ENCODE results near the gene AGAP6.
"Not testable (repeated sequence)": the region's sequence is repeated elsewhere in the genome, so short reads cannot be mapped to it uniquely, and the experiment has no call there.

AGAP6 gene
- 1.6 to 2.2 (median 1.7) reads per million in 4 donors for total RNA-seq

DNA sequence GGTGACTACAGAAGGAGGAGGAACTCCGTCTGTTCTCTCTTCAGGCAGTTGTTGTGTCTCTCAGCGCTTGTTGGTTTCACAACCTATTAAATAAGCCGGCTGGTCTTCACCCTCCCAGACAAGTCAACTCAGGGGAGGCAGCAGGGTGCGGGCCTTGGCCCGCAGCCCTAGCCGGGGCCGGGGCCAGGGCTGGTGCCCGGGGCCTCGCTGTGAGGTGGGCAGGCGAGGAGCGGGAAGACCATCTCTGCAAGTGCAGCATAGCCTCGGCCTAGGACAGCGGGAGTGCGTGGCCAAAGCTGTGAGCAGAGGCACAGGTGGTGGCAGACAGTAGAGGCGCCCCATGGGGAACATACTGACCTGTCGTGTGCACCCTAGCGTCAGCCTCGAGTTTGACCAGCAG is at the start of gene AGAP6:
TSS of gene AGAP6 (plus strand) at position 31 of the 400 bp plus-strand sequence. CDS start at position 341, 310 bp downstream.
- DNase-seq: not testable (repeated sequence)

- peak; percentile 63 to 82 (median 75) for DNase-seq
These were observed 46.5 kb upstream of the AGAP6 start, which contains the start of the genes PARG and TIMM23B for GRCh38 chr10:49941447-49942338. TSS of gene PARG (minus strand) at chr10:49942027. CDS start at chr10:49941725, 302 bp downstream. TSS of gene TIMM23B (plus strand) at chr10:49942053. CDS start at chr10:49942195, 142 bp downstream.

GRCh38 chr10:49942339-49942705 is 45.9 kb upstream of the AGAP6 start:
- DNase-seq: not testable (repeated sequence)

- not testable (repeated sequence) for DNase-seq
These were observed 44.6 kb upstream of the AGAP6 start for GRCh38 chr10:49943607-49944006.

- DNase-seq: not testable (repeated sequence)
These were observed 40.1 kb upstream of the AGAP6 start for GRCh38 chr10:49948142-49948541.

- DNase-seq: not testable (repeated sequence)
These were observed 39.5 kb upstream of the AGAP6 start for GRCh38 chr10:49948737-49949136.

DNA sequence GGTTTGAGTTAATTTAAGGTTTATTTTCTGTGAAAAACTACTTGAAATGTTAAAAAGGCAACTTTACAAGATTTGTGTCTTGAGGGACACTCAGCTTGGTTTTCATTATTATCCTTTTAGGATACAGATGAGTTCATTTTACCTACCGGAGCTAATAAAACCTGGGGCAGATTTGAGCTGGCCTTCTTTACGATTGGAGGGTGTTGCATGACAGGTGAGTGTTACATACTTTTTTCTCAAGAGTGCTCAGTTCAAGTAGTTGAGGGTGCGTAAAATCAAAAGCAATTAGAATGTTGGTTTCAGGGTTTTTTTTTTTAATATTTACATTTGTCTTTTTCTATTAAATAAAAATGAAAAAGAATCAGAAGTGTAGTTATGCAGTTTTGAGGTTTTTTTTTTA is 36.2 kb upstream of the AGAP6 start:
- not testable (repeated sequence) for DNase-seq

GRCh38 chr10:49953122-49953521 is 35.1 kb upstream of the AGAP6 start:
- DNase-seq: not testable (repeated sequence)

DNA sequence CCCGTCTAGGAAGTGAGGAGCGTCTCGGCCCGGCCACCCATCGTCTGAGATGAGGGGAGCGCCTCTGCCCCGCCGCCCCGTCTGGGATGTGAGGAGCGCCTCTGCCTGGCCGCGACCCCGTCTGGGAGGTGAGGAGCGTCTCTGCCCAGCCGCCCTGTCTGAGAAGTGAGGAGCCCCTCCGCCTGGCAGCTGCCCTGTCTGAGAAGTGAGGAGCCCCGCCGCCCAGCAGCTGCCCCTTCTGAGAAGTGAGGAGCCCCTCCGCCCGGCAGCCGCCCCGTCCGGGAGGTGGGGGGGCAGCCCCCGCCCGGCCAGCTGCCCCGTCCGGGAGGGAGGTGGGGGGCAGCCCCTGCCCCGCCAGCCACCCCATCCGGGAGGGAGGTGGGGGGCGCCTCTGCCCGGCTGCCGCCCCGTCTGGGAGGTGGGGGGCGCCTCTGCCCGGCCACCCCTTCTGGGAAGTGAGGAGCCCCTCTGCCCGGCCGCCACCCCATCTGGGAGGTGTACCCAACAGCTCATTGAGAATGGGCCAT is 17.8 kb upstream of the AGAP6 start:
- DNase-seq: not testable (repeated sequence)

DNA sequence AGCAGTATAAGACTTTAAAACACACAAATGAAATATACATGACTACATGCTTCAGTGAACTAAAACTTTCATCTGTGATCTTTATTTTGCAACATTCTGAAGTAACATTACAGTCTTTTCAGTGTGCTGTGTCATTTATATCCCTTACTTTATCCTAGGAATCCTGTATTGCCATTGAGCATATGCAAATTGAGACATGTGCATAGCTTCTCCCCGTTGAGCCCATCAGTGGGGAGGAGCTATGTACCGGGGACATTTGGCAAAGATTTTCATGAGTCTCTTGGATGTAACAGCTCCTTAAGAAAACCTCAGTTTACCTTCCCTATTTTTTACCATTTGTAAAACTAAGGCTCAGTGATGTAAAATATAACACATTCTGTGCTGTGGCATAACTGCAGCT is 16.7 kb upstream of the AGAP6 start:
- not testable (repeated sequence) for DNase-seq

GRCh38 chr10:49972094-49972493 is 16.1 kb upstream of the AGAP6 start:
- DNase-seq: not testable (repeated sequence)

GRCh38 chr10:49977756-49978155 is 10.4 kb upstream of the AGAP6 start:
- not testable (repeated sequence) for DNase-seq

- not testable (repeated sequence) for DNase-seq
These were observed 999 bp upstream of the AGAP6 start for GRCh38 chr10:49987207-49987606.

DNA sequence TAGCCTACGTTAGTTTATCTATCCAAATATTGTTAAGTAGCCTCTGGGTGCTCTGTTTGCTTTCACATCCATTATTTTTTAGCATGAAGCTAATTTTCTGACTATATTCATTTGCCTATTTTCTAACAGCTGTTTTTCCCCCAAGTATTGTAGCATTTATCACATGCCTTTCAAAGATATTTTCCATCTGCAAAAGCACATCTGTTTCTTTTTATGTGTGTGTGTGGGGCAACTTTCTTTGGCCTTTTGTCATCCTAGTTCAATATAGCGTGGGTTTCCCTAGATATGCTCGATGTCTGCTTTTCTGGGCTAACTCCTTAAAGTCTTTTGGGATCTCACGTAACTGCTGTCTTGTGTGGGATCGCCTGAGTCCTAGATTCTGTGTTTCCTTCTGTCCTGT is 7.1 kb downstream of the AGAP6 start:
- not testable (repeated sequence) for DNase-seq

DNA sequence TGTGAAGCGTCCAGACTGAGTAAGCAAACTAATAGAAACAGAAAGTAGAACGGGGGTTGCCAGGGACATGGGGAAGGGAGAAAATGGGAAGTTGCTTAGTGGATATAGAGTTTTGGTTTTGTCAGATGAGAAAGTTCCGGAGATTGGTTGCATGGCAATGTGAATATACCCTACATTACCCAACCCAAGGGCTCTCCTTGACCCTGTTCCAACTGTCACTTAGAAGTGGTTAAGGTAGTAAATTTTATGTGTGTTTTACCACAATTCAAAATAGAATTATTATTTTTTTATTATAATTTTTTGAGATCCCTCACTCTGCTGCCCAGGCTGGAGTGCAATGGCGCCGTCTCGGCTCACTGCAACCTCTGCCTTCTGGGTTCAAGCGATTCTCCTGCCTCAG is 25.8 kb downstream of the AGAP6 start:
- DNase-seq: not testable (repeated sequence)

DNA sequence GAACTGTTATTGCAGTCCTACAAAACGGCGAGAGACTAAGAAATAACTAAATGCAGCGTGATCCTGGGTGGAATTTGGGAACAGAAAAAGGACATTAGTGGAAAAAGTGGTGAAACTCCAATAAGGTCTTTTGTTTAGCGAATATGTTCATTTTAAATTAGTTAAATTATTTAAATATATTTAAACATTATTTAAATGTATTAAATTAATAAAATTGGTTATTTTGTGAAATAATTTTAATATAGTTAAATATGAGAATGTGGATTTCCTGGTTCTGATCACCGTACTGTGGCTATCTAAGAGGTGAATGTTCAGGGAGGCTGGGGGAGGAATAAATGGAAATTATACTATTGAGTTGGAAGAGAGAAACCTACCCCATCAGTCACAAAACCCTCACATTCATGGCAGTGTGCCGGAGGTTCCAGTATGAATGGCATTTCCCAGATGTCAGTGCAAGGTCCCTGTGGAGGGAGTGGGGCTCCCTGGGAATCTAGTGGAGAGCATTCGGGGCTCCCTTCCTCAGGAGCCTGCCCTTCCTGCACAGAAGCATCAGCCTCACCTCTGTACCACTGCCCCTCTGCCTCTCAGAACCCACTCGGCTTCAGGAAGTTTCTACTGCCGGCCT is 27.5 kb downstream of the AGAP6 start:
- not testable (repeated sequence) for DNase-seq

DNA sequence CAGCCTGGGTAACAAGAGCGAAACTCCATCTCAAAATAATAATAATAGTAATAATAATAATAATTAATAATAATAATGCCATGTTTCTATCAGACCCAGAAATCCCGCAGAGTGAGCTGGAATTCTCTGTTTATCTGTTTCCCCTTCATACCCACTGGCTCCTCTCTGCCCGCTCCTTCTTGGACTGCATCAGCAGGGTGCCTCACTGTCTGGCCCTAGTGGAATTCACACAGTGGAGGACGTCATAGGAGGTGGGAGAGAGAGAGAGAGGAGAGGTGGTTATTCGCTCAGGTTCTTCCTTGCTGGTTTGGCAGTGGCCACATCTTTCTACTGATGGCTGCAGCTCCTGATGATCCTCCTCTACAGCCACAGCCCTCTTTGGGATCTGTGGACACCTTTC is 28.7 kb downstream of the AGAP6 start:
- not testable (repeated sequence) for DNase-seq

GRCh38 chr10:50017646-50018045 is 29.4 kb downstream of the AGAP6 start:
- not testable (repeated sequence) for DNase-seq

GRCh38 chr10:50019279-50019678 is 31.1 kb downstream of the AGAP6 start:
- DNase-seq: not testable (repeated sequence)

DNA sequence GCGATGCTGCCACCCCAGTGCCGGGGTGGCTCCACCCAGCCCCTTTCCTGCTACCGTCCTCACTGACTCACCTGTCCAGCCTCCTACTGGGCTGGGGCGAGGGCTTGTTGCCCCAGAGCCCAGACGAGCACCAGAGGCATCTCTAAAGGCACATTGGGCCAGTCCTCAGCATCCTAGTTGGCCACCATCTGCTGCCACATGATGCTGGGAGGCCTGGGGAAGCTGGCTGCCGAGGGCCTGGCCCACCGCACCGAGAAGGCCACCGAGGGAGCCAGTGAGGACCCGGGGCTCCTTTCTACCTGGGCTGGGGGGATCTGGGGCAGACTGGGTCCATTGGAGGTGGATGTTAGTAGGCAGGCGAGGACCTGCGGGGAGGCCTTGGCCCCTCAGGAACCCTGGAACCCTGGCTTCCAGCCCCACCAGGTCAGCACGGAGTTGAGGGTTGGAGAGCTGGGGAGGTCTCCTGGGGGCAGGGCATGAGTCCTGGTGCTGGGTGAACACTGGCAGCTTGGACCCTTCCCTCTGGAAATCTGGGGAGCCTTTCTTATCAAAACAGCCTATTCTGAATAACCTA is 32.3 kb downstream of the AGAP6 start:
- not testable (repeated sequence) for DNase-seq

DNA sequence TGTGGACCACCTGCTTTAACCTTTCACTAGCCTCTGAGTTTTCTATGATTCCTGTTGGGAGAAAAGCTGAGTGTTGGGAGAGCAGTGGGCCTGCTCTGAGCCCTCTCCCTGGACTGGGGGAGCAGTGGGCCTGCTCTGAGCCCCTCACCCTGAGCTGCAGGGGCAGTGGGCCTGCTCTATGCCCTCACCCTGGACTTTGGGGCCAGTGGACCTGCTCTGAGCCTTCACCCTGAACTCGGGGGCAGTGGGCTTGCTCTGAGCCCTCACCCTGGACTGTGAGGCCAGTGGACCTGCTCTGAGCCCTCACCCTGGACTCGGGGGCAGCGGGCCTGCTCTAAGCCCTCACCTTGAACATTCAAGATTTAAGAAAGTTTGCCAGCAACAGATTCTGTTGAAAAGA is 33.4 kb downstream of the AGAP6 start:
- DNase-seq: no peak

- DNase-seq: not testable (repeated sequence)
These were observed 36.6 kb downstream of the AGAP6 start for GRCh38 chr10:50024716-50025383.
